ENCODE results near the gene TRIP4.
A peak's percentile ranks its signal among the peaks of the same experiment; 100 is the strongest.
"Not testable (repeated sequence)": the region's sequence is repeated elsewhere in the genome, so short reads cannot be mapped to it uniquely, and the experiment has no call there.

TRIP4 gene

DNA sequence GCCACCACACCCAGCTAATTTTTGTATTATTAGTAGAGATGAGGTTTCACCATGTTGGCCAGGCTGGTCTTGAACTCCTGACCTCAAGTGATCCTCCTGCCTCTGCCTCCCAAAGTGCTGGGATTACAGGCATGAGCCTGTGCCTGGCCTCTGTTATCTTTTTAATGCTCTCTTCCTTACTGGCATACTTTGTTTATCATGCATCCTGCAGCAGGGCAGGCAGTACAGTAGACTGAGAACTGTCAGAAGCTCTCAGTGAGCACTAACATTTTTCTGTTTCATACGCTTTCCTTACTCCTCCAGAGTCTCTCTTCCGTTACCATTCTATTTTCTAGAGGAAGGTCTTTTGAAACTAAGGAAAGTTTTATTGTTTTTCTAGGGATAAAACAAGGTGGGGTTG, 108.3 kb downstream of the TRIP4 start:
- not testable (repeated sequence) for DNase-seq

DNA sequence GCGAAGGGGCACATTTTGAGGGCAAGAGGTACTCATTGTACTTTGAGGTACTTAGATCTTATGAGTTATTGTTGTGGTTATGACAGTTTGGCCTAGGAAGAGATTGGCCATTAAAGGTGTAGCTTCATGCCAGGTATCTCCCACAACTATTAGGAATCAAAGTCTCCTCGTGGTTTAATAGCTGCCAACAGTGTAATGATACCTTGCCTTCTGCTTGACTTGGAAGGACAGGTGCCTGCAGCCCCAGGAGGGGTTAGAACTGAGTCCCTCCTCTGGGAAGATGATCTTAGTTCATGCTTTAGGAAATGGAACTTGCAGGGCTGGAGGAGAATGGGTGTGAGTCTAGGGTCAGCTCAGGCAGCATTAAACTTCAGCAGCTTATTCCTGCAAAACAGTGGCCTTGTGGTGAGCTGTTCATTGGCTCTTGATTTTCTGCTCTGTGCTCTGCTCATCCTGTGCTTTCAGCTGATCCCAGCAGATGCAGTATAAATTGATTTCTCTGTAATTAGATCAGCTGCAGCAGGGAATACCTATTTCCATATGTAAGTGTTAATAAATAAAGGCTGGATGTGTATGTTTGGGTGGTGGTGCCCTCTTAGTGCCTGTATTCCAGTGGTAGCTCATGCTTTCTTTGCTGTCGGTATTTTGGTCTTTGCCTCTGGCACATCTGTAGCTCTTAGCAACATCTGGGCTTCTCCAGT, 113.2 kb downstream of the TRIP4 start:
- no peak for DNase-seq

- DNase-seq = no peak
Measured at GRCh38 chr15:64501396-64501715, 113.7 kb downstream of the TRIP4 start.

DNA sequence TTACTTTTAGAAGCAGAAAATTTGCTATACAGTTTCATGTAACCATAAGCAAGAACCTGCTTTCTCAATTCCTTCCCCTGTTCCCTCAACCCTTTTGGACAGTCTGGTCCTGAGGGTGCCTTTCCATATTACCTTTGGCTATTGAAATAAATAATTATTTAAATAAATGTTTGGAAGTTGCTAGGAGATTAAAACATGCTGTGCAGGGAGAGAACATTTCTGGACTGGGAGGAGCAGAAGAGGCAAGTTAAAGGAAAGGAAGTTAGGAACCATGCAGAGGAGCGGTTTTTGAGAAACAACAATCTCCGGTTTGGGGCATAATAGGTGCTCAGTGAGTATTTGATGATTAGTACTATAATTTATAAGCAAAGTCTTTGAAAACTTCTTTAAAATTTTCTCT, 114.5 kb downstream of the TRIP4 start:
- no peak for DNase-seq

- no peak for DNase-seq
Measured at GRCh38 chr15:64502551-64502950, 114.9 kb downstream of the TRIP4 start.

DNA sequence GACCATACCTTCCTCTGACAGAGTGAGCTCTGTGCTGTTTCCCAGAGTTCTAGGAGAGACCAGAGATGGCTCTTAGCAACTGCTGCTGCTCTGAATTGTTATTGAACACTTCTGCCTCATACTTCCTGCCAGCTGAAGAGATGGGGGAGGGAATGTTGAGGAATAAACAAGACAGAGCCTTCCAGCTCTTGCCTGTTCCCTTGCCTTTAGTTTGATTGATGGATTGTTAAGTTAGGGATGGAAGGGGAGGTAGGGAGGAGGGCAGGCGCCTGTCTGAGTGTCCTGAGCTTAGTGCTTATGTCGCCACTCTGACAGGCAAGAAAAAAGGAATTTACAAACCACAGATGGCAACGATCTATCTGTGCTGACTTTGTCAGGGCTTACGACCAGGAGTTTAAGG, 115.6 kb downstream of the TRIP4 start:
- peak; percentile 88 for DNase-seq

GRCh38 chr15:64503640-64504039, 116.0 kb downstream of the TRIP4 start:
- no peak for DNase-seq
